ENCODE data around the gene PRMT7.

- no peak for TF ChIP-seq CTCF (IDR thresholded peaks at IDR 0.05; ENCODE audit: control extremely low read depth in 1 of 3, insufficient read depth in 1 of 3, low read depth in 1 of 3, low read length in 3 of 3)
- TF ChIP-seq POLR2AphosphoS5 (IDR thresholded peaks at IDR 0.05; ENCODE audit: low read depth, low read length): no peak
Measured at GRCh38 chr16:68403704-68404103, 92.9 kb downstream of the PRMT7 start.
